BJ (cell line): ENCODE data around the gene UNC119B. TPM values are rescaled to one million over a fixed set of nuclear protein-coding genes. Genes with fewer than 3 reads are reported as not detected.

Experiments used
- CTCF ChIA-PET: fragments of 350-600 bp; formaldehyde crosslinking; extraction: SDS; loops from one replicate; lab custom pipeline; 2021; ENCODE audit warnings: antibody characterized with exemption, inconsistent platforms; lab: Yijun Ruan, JAX
- POLR2A ChIA-PET: fragments of 300-600 bp; sonication (Branson Sonifier 250); formaldehyde crosslinking; extraction: SDS; loops from one replicate; lab custom pipeline; 2021; ENCODE audit warnings: antibody characterized with exemption; lab: Charles Lee
- DNase-seq: peaks from one replicate; pipeline ENCODE4 v3.0.0-alpha.2; 2011; ENCODE audit warnings: low read depth
- H3K27me3 ChIP-seq: 2 replicates; pipeline ENCODE4 v1.6.0; 2011; ENCODE audit warnings: low read length; ENCODE audit not compliant: control insufficient read depth, insufficient read depth
- H3K36me3 ChIP-seq: 2 replicates; pipeline ENCODE4 v1.5.1; 2011; ENCODE audit warnings: low read length; ENCODE audit not compliant: control insufficient read depth, insufficient read depth
- H3K4me3 ChIP-seq: 2 replicates; pipeline ENCODE4 v1.5.1; 2011; ENCODE audit warnings: low read depth, mild to moderate bottlenecking, control low read depth, low read length
- polyA plus RNA-seq: library from polyadenylated mRNA; depleted of rRNA; stranded (reverse); fragments of >200 nt; gene quantifications from 2 replicates; pipeline ENCODE4 v1.2.3, GENCODE V29; 2011
- TF ChIP-seq, protein P1 (sequence below): IDR thresholded peaks from 2 replicates; pipeline ENCODE4 v1.5.1; 2011; ENCODE audit warnings: low read depth, mild to moderate bottlenecking, control low read depth, inconsistent platforms, low read length, moderate library complexity; ENCODE audit not compliant: insufficient read depth

The UNC119B gene
- polyA plus RNA-seq, 1 experiment = 32.0 TPM

DNA sequence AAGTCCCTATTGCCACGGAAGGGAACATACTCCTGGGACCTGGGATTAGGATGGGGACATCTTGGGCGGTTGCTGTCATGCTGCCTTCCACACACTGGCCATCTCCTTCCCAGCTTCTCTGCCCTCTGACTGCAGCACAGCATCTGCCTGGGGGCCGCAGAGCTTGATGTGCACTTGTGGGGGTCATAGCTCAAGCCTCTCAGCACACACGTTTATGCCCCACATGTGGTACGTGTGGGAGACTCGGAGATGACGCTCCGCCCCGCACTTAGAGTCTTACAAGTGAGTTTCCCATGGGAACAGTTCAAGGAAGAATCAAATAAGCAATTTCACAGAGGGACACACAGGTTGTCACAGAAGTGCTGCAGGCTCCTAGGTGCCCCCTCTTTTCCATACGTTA is 24.0 kb downstream of the UNC119B start:
- POLR2A ChIA-PET = no interaction called here
- Histone ChIP-seq H3K27me3 (no peaks in the 10 kb centered on the region), H3K36me3 (peaks cover 5% of the 10 kb centered on the region), H3K4me3 (no peak overlapping the region)
- DNase-seq = no peak
- TF ChIP-seq, protein P1, sequence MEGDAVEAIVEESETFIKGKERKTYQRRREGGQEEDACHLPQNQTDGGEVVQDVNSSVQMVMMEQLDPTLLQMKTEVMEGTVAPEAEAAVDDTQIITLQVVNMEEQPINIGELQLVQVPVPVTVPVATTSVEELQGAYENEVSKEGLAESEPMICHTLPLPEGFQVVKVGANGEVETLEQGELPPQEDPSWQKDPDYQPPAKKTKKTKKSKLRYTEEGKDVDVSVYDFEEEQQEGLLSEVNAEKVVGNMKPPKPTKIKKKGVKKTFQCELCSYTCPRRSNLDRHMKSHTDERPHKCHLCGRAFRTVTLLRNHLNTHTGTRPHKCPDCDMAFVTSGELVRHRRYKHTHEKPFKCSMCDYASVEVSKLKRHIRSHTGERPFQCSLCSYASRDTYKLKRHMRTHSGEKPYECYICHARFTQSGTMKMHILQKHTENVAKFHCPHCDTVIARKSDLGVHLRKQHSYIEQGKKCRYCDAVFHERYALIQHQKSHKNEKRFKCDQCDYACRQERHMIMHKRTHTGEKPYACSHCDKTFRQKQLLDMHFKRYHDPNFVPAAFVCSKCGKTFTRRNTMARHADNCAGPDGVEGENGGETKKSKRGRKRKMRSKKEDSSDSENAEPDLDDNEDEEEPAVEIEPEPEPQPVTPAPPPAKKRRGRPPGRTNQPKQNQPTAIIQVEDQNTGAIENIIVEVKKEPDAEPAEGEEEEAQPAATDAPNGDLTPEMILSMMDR = no peak
- CTCF ChIA-PET = no interaction called here

DNA sequence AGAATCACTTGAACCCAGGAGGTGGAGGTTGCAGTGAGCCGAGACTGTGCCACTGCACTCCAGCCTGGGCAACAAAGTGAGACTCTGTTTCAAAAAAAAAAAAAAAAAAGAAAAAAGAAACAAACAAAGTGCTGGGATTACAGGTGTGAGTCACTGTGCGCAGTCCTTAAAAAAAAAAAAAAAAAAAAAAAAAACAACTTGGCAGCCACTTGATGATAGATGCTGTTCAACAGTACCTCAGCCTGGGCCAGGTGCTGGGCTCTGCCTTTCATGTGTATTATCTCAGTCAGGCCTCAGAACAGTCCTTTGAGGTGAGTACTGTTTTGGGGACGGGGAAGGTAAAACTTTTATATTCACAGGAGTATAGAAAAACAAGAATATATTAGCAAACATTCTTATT is 24.9 kb downstream of the UNC119B start:
- Histone ChIP-seq H3K4me3 (no peak overlapping the region), H3K27me3 (no peaks in the 10 kb centered on the region), H3K36me3 (peaks cover 4% of the 10 kb centered on the region; the same call in 1 of the 2 replicates)
- CTCF ChIA-PET = no interaction called here
- POLR2A ChIA-PET = no interaction called here
- no peak for DNase-seq
- TF ChIP-seq, protein P1 = no peak

DNA sequence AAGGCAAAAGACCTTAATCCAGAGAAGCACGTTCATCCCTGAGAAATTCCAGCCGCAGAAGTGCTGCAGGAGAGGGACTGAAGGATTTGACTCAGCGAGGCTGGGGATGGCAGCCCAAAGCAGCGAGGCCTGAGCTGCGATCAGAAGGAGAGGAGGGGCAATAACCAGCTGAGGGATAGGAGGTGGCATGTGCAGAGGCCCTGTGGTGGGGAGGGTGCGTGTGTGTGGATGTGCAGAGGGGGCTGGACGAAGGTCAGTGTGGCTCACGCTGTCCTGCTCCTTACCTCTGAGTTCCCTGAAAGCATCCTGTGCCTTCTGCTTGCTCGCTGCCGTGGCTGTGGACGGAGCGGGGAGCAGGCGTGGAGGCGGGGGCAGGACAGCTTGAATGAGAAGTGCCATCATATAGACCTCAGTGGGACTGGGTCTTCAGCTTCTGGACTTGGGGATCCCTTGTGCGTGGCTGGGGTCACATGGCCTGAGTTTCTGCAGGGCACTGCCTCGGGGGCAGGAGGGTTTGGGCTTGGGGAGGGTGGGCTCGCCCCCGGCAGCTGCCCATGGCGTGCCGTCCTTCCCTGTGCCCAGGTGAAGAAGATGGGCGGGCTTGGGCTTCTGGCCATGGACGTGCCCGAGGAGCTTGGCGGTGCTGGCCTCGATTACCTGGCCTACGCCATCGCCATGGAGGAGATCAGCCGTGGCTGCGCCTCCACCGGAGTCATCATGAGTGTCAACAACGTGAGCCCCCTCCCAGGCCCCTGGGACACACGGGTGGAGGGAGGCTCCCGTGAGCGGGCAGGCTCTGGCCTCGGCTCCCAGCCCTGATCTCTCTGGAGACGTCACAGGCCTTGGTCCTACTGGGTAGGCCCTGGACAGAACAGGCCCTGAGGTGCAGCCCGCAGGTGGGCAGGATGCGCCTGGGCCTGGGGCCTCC is 26.4 kb downstream of the UNC119B start:
- TF ChIP-seq, protein P1 = no peak
- Histone ChIP-seq H3K4me3 (no peak overlapping the region), H3K27me3 (no peaks in the 10 kb centered on the region), H3K36me3 (peaks cover 4% of the 10 kb centered on the region; the same call in 1 of the 2 replicates)
- ChIA-PET CTCF (no interaction called here), POLR2A (no interaction called here)
- DNase-seq = no peak

DNA sequence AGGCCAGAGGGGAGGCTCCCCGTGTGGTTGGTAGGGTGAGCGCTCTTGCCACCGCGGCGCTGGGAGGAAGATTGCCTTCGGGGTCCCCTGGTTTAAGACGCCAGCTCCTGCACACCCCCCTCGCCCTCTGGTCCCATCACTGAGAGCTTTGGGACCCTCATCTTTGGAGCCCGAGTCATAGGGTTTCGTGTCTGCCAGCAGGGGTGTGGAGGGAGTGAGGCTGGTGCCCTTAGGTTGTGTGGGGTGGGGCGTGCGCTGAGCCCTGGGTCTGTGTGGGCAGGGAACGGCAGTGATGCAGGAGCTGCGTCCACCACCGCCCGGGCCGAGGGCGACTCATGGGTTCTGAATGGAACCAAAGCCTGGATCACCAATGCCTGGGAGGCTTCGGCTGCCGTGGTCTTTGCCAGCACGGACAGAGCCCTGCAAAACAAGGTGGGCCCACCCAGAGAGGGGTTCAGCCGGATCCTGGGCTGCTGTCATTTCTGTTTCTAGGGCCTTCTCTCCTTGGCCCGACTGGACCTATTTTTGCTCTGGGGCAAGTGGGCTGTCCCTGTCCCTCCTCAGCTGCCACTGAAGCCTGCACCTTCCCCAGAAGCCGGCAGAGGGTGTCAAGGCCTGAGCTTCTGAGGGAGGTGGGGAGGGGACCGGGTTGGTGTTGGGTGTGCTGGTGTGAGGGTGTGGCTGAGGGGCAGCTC is 27.4 kb downstream of the UNC119B start:
- DNase-seq = no peak
- Histone ChIP-seq H3K36me3 (peaks cover 4% of the 10 kb centered on the region; the same call in 1 of the 2 replicates), H3K4me3 (no peak overlapping the region), H3K27me3 (no peaks in the 10 kb centered on the region)
- ChIA-PET CTCF (interaction anchor here (0.7 to 2.1 kb wide), 2 partner anchors 146 to 234 kb away, joined by 3 to 7 read pairs; no protein-coding TSS in a partner anchor), POLR2A (no interaction called here)
- TF ChIP-seq, protein P1 = peak; percentile 23; the same call in 1 of the 2 replicates
